ENCODE results near the gene CATSPERD.

The CATSPERD gene, protein sequence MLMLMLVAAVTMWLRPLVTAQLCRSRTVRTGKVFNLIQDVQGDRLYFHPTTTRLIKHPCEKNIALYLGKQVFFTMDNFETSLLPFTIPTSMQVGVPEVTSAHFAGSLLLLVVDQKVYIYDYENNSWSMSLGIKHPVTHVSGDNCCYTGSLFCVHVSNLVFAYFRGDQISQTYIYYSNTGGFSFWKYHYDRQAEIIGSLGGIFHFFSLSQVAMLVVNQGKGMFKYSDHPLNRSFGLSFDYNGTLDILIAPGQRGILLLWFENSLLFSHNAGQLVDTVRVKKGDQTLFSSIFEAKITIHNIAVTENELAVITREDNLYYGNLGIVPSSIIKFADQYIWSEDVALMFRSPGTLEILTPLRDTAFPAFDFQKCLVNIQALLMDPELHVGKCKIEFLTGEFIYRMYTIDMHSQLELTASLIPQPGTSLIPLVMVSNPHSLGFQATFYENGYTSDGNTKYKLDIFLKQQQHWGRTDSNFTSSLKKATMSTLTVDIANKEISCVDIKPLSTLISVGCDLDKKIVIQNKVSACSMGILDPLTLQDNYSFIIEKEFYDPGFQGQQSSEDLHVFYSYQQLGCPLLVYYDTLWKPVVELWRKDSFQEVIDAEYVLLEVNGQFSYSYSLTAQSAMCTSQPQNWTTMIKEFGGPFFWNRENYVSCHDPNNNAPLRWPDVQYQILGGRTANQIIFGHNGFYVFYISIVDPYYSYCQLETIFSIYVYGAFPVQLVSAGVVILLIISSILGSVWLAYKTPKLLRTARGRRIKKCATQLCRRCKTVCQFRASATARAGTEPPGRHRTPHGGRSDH

GRCh38 chr19:5719961-5720790, at the start of gene CATSPERD, which contains the start of gene LONP1:
CATSPERD (plus strand) TSS chr19:5720637; CDS start chr19:5720738, 101 bp downstream.
LONP1 (minus strand) TSS chr19:5720146; CDS start chr19:5720132, 14 bp downstream.
- peak; percentile 98 for DNase-seq

GRCh38 chr19:5671600-5671999, 48.8 kb upstream of the CATSPERD start:
- no peak for DNase-seq

DNA sequence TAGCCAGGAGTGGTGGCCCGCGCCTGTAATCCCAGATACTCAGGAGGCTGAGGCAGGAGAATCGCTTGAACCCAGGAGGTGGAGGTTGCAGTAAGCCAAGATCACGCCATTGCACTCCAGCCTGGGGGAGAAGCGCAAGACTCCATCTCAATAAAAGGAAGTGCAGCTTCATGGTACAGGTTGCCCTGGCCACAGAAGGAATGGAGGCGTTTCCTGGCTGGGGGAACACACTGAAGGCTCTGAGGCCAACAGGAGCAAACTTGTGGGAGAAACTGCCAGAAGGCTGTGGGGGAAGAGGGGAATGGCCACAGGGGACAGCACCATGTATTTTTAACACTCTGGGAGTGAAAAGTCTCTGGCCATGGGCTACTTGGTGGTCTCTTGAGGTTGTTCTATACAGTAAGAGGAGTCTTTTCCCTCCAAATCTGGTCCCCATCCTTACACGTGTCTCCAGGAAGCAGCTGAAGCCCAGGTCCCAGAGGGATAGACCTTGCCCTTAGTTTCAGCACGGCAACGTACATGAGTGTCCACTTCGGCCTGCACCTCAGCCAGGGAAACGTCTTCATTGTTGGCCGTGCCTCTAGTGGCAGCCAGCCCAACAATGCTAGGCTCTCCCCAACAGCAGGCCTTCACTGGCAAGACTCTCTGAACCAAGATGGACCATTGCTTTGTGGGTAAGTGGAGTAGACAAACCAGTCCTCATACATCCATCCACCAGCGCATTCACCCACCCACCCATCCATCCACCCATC, 47.6 kb upstream of the CATSPERD start:
- no peak for DNase-seq

GRCh38 chr19:5673752-5674151, 46.7 kb upstream of the CATSPERD start:
- DNase-seq: no peak

DNA sequence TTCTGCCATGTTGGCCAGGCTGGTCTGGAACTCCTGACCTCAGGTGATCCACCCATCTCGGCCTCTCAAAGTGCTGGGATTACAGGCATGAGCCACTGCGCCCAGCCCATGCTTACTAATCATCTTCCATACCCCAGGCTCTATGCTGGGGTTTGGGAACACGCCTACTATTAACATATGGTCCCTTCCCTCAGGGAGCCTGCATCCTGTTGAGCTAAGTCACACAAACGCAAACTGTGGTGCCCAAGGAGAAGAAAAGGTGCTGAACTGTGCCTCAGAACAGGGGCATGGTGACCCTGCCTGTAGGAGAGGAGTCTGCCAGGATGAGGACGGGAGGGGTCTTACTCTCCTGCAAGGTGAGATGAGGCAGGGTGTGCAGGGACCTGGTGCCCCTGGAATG, 45.7 kb upstream of the CATSPERD start:
- no peak for DNase-seq

DNA sequence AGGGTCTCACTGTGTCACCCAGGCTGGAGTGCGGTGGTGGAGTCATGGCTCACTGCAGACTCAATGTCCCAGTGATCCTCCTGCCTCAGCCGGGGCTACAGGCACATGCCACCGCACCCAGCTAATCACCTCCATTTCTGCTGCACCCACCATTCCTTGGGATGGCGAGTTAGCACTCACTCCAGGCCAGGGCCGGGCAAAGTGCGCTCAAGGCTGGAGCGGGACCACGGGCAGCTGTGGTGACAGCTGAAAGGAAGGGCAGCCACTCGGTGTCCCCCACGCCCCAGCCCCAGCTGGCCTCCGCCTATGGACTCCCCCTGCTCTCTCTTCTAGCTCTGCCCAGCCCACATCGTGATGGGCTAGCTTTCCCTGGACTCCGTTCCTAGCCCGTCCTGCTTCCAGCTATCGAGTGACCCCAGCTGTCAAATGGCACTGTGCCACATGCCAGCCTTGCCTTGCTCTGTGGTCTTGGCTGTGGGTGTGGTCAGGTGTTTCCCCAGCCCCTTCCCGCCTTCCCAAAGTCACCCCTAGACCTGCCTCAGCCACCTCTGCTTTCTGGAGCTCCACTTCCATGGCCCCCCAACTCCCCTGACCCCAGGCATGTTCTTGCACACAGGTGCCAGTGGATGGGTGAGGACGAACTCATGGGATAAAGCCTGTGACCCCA, 44.2 kb upstream of the CATSPERD start:
- peak; percentile 78 for DNase-seq

DNA sequence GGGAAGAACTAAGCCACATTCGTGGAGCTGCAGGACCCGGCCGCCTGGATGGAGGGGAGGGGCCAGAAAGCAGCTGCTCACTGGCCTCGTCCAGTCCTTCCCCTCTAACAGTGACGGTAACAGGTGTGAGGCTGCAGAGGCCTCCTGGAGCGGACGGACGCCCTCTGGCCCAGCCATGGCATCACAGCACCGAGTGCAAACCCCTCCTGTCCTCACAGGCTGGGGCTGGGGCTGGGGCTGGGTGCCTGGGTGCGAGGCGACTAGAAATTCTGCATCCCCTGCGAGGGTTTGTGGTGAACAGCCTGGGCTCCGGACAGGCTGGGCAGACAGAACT, 43.7 kb upstream of the CATSPERD start:
- peak; percentile 49 for DNase-seq

GRCh38 chr19:5677136-5677535, 43.3 kb upstream of the CATSPERD start:
- no peak for DNase-seq

DNA sequence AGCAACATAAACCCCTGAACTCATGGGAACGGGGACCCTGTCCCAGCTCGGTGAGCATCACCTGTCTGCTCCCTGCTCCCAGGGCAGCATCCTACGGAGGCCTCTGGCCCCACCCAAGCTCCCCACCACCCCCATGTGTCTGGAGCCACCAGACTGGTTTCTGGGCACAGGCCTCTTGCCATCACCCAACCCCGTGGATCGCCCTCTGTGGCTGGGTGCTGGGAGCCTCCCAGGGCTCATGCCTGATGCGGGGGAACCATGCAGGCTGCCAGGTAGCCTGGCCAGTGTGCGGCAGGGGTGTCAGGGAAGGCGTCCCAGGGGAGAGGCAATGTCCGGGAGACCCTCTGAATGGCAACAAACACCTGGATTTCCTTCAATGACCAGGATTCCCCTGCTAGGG, 42.9 kb upstream of the CATSPERD start:
- DNase-seq: no peak

DNA sequence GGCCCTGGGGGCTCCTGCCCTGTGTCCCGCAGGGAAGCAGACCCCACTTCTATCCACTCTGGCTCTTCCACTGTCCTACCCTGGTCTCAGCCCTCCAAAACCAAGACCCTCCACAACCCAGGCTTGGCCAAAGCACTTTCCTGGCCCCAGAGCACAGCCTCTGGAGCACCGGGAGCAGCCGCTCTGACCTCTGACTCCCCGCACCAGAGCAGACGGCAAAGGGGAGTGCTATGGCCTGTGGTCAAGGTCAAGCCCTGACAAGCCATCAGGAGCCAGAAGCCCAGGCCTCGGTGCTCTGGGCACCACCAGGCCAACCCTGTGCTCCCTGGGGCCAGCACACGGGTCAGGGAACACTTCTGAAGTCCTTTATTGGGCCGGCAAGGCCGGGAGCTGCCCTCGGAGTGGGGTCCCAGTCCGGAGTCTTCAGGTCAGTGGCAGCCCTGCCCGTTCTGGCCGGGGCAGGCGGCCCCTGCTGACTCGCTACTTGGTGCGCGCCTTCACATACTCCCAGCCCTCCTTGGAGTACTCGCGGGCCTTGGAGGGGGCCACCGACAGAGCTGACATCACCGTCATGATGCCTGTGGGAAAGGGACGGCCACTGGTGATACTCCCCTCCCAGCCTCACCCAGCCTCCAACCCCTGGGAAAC, 42.2 kb upstream of the CATSPERD start:
- DNase-seq: no peak

GRCh38 chr19:5679289-5680083, 41.0 kb upstream of the CATSPERD start:
- DNase-seq: no peak

DNA sequence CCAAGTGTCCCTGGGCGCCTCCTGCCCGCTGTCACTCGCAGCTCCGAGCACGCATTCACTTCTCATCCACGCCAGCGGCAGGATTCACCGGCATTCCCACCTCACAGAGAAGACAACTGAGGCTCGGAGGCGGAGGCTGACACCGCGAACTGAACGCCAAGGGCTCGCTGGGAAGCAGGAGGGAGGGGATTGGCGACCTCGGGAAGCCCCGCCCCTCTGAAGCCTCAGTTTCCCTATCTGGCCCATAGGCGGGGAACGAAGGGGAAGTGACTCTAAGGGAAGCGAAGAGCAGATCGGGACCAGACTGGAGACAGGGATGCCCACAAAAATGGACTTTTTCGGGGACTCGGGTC, 40.4 kb upstream of the CATSPERD start:
- DNase-seq: no peak

DNA sequence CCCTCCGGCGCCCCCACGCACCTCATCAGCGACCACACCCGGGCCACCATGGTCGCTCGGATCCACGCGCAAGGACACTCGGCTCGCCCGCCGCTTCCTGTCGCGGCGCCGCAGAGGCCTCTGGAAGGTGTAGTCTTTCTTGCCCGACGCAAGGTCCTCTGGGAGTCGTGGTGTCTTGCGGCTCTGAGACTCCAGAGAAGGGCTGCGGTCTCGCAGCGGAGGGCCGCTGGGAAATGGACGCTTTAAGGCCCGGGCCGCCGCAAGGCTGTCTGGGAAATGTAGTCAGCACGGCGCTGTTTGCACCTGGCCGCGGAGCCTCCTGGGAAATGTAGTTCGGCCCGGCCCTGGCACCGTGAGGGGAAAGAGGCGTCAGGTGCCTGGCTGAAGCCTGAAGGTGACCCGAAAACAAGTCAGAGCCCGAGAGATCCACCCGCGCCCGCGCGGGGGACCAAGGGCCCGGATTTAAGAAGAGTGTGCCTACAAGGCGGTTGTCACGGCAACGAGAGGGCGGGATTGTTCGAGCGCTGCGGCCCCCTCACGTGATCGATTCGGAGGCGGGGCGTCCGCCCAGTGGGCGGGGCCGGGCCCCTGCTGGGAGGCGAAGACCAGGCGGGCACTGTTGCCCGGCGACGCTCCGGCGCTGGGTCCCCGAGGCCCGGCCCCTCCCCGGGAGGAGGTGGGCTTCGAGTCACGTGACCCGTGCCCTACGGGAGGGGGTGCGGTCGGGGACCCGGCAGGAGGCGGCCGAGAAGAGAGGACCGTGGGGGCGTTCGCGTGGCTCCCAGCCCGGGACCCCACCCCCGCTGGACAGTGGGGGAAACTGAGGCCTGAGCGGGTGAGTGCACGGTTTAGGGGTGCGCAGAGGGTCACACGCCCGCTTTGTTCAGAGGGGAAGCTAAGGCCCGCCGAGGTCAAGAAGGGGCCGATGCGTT, 39.7 kb upstream of the CATSPERD start, which contains the start of the genes HSD11B1L and MICOS13:
Gene HSD11B1L (plus strand): TSS at position 591 of the 932 bp plus-strand sequence. CDS start 3,806 bp downstream, outside the sequence.
Gene MICOS13 (minus strand): TSS at position 80 of the 932 bp plus-strand sequence. CDS start 30 bp downstream, at position 50.
- DNase-seq: peak; percentile 98

DNA sequence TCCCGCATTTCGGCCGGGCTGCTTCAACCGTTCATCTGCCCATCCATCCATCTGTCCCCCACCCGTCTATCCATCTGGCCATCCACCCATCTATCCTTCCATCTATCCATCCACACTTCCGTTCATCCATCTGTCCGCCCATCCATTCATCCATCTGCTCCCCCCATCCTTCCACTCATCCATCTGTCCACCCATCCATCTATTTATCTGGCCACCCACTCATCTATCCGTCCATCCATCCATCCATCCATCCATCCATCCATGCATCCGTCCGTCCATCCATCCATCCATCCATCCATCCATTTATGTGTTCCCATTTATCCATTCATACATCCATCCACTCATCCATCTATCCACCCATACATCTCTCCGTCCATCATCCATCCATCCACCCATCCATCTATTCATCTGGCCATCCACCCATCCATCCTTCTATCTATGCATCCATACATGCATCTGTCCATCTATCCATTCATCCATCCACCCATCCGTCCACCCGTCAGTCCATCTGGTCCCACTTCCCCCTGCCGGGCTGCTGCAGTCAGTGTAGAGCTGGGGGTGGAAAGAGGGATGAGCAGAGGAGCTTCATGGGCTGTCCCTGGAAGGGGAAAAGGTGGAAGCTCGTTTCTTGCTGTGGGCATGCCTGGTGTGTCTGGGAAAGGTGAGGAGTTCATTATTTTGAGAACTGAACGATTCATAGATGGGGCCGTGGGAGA, 38.9 kb upstream of the CATSPERD start:
- no peak for DNase-seq

DNA sequence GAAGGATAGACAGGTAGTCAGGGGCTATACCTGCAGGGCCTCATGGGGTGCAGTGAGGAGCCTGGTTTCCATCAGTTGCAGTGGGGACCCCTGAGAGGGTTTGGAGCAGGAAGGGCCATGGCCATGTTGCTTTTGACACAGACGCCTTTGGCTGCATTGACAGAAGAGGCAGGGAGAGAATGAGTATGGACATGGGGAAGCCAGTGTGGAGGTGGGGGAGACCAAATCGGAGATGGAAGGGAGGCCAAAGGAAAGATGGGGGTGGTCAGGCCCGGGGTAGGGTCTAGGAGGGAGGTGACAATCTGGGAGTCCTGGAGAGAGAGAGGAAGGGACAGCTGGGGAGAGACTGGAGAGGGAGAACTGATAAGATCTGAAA, 38.3 kb upstream of the CATSPERD start:
- no peak for DNase-seq

- DNase-seq: no peak
Measured at GRCh38 chr19:5683177-5683886, 37.1 kb upstream of the CATSPERD start.

GRCh38 chr19:5684694-5685430, 35.6 kb upstream of the CATSPERD start:
- DNase-seq: peak; percentile 23
